Measurements from ENCODE around the gene KCNMB1.

DNA sequence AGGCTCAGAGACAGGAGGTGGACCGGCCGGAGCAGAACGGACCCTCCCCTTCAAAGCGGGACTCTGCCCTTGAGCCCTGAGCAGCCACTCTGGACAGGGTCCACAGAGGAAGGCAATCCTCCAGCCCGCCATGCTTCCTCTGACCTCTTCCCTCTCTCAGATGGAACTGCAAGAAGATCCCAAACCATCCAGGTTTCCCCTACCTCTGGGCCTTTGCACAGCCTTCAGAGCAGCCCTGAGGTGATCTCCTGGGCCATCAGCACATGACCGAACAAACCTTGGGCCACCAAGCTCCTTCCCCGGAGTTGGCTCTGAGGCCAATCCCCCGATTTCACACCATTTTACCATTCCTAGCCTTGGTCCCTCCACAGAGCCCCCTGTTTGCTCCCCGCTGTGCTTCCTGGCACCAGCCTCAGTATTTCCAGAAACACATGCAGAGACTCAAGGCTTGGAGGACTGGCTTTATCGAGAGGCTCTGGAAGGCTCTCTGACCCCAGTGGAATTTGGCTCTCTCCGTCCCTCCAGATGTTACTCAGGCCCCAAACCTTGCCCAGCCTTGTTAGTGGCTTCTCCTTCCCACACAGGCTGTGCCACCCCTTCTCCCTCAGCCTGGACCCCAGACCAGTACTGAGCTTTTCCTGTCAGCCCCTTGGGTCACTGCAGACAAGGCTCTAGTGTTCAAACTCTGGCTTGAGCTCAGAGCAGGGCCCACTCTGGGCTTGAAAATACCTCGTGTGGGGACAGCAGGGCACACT is 48.6 kb upstream of the KCNMB1 start:
- TF ChIP-seq, protein P1, sequence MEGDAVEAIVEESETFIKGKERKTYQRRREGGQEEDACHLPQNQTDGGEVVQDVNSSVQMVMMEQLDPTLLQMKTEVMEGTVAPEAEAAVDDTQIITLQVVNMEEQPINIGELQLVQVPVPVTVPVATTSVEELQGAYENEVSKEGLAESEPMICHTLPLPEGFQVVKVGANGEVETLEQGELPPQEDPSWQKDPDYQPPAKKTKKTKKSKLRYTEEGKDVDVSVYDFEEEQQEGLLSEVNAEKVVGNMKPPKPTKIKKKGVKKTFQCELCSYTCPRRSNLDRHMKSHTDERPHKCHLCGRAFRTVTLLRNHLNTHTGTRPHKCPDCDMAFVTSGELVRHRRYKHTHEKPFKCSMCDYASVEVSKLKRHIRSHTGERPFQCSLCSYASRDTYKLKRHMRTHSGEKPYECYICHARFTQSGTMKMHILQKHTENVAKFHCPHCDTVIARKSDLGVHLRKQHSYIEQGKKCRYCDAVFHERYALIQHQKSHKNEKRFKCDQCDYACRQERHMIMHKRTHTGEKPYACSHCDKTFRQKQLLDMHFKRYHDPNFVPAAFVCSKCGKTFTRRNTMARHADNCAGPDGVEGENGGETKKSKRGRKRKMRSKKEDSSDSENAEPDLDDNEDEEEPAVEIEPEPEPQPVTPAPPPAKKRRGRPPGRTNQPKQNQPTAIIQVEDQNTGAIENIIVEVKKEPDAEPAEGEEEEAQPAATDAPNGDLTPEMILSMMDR (conservative IDR thresholded peaks at IDR 0.05; ENCODE audit: low read length), result no peak
- TF ChIP-seq EZH2phosphoT487 (IDR thresholded peaks at IDR 0.05; ENCODE audit: borderline replicate concordance), result no peak

Data from Loucy (cell line).